Rectal smooth muscle tissue (tissue), 1 donor: ENCODE data around the gene TWIST2.

Source experiments
- H3K27ac ChIP-seq: one replicate; pipeline ENCODE4 v1.7.0; 2013; ENCODE audit warnings: low read depth, low read length, inconsistent platforms
- H3K27me3 ChIP-seq: one replicate; pipeline ENCODE4 v1.7.0; 2013; ENCODE audit warnings: low read length; ENCODE audit not compliant: control insufficient read depth, insufficient read depth
- H3K36me3 ChIP-seq: one replicate; pipeline ENCODE4 v1.7.0; 2013; ENCODE audit warnings: low read length; ENCODE audit not compliant: control insufficient read depth, insufficient read depth
- H3K4me1 ChIP-seq: one replicate; pipeline ENCODE4 v1.7.0; 2013; ENCODE audit warnings: low read length; ENCODE audit not compliant: control insufficient read depth, insufficient read depth
- H3K4me3 ChIP-seq: one replicate; pipeline ENCODE4 v1.7.0; 2013; ENCODE audit warnings: low read length
- H3K9ac ChIP-seq: one replicate; pipeline ENCODE4 v1.7.0; 2013; ENCODE audit warnings: low read length

Gene TWIST2

GRCh38 chr2:238841542-238842164 is 6.2 kb upstream of the TWIST2 start:
- H3K27me3 ChIP-seq = no peaks in the 10 kb centered on the region
- no peak overlapping the region for H3K9ac ChIP-seq
- no peaks in the 10 kb centered on the region for H3K36me3 ChIP-seq
- H3K4me1 ChIP-seq = no peaks in the 10 kb centered on the region
- no peak overlapping the region for H3K4me3 ChIP-seq
- H3K27ac ChIP-seq = no peak overlapping the region

GRCh38 chr2:238843476-238843875 is 4.4 kb upstream of the TWIST2 start:
- Histone ChIP-seq H3K27me3 (no peaks in the 10 kb centered on the region), H3K36me3 (no peaks in the 10 kb centered on the region), H3K4me1 (no peaks in the 10 kb centered on the region), H3K27ac (no peak overlapping the region), H3K9ac (no peak overlapping the region), H3K4me3 (no peak overlapping the region)

GRCh38 chr2:238845583-238846377 is 2.1 kb upstream of the TWIST2 start:
- no peak overlapping the region for H3K9ac ChIP-seq

GRCh38 chr2:238846378-238846627 is 1.6 kb upstream of the TWIST2 start:
- H3K36me3 ChIP-seq = no peaks in the 10 kb centered on the region
- H3K27me3 ChIP-seq = no peaks in the 10 kb centered on the region
- H3K9ac ChIP-seq = no peak overlapping the region
- peaks cover 9% of the 10 kb centered on the region for H3K4me1 ChIP-seq
- no peak overlapping the region for H3K4me3 ChIP-seq
- peak overlapping the region; percentile 92 for H3K27ac ChIP-seq

More at GRCh38 chr2:238845583-238846377, 2.1 kb upstream of the TWIST2 start:
- Histone ChIP-seq H3K4me3 (no peak overlapping the region), H3K27me3 (no peaks in the 10 kb centered on the region), H3K27ac (no peak overlapping the region), H3K4me1 (peaks cover 4% of the 10 kb centered on the region), H3K36me3 (no peaks in the 10 kb centered on the region)

GRCh38 chr2:238846628-238847418 is 1.1 kb upstream of the TWIST2 start:
- H3K27ac ChIP-seq = peak overlapping the region; percentile 92
- peaks cover 15% of the 10 kb centered on the region for H3K4me1 ChIP-seq
- peak overlapping the region; percentile 74 for H3K4me3 ChIP-seq
- no peaks in the 10 kb centered on the region for H3K27me3 ChIP-seq
- H3K36me3 ChIP-seq = no peaks in the 10 kb centered on the region
- no peak overlapping the region for H3K9ac ChIP-seq

- Histone ChIP-seq H3K9ac (peak overlapping the region; percentile 61), H3K27ac (peak overlapping the region; percentile 92), H3K4me1 (peaks cover 16% of the 10 kb centered on the region), H3K36me3 (no peaks in the 10 kb centered on the region), H3K27me3 (no peaks in the 10 kb centered on the region), H3K4me3 (peak overlapping the region; percentile 74)
Measured at GRCh38 chr2:238847419-238847801, 475 bp upstream of the TWIST2 start.

GRCh38 chr2:238848691-238848975 is 748 bp downstream of the TWIST2 start:
- Histone ChIP-seq H3K4me3 (peak overlapping the region; percentile 90), H3K27me3 (no peaks in the 10 kb centered on the region), H3K36me3 (no peaks in the 10 kb centered on the region), H3K9ac (no peak overlapping the region), H3K27ac (peak overlapping the region; percentile 92), H3K4me1 (peaks cover 18% of the 10 kb centered on the region)

GRCh38 chr2:238848976-238849853 is 1.3 kb downstream of the TWIST2 start:
- H3K27me3 ChIP-seq = no peaks in the 10 kb centered on the region
- no peaks in the 10 kb centered on the region for H3K36me3 ChIP-seq
- H3K4me1 ChIP-seq = peaks cover 18% of the 10 kb centered on the region
- H3K27ac ChIP-seq = peak overlapping the region; percentile 92
- peak overlapping the region; percentile 90 for H3K4me3 ChIP-seq
- H3K9ac ChIP-seq = no peak overlapping the region

- Histone ChIP-seq H3K4me3 (no peak overlapping the region), H3K27ac (no peak overlapping the region), H3K36me3 (no peaks in the 10 kb centered on the region), H3K9ac (no peak overlapping the region), H3K27me3 (no peaks in the 10 kb centered on the region), H3K4me1 (peaks cover 18% of the 10 kb centered on the region)
Measured at GRCh38 chr2:238850091-238850490, 2.2 kb downstream of the TWIST2 start.

- Histone ChIP-seq H3K36me3 (no peaks in the 10 kb centered on the region), H3K27ac (peak overlapping the region; percentile 37), H3K27me3 (no peaks in the 10 kb centered on the region), H3K4me3 (no peak overlapping the region), H3K9ac (no peak overlapping the region), H3K4me1 (peaks cover 18% of the 10 kb centered on the region)
Measured at GRCh38 chr2:238851026-238851425, 3.1 kb downstream of the TWIST2 start.

- Histone ChIP-seq H3K27ac (peak overlapping the region; percentile 58), H3K36me3 (no peaks in the 10 kb centered on the region), H3K9ac (no peak overlapping the region), H3K4me1 (peaks cover 18% of the 10 kb centered on the region), H3K4me3 (no peak overlapping the region), H3K27me3 (no peaks in the 10 kb centered on the region)
Measured at GRCh38 chr2:238851761-238852160, 3.9 kb downstream of the TWIST2 start.
